ENCODE results near the gene R3HDM2. TPM values are rescaled to one million over a fixed set of nuclear protein-coding genes. Genes with fewer than 3 reads are reported as not detected.

R3HDM2 gene
- polyA plus RNA-seq, 1 donor from 2014 or later, result 11.1 TPM

GRCh38 chr12:57254506-57255280 is 176.2 kb downstream of the R3HDM2 start:
- Histone ChIP-seq H3K9ac (ENCODE audit: low read length) (no peak overlapping the region), H3K9me2 (ENCODE audit: insufficient read depth, low read length) (no peaks in the 10 kb centered on the region), H4K20me1 (ENCODE audit: insufficient read depth) (no peaks in the 10 kb centered on the region), H3K27ac (ENCODE audit: low read length) (no peak overlapping the region), H3F3A (ENCODE audit: insufficient read depth, low read length, poor library complexity, severe bottlenecking) (no peaks in the 10 kb centered on the region), H3K4me3 (ENCODE audit: low read length) (no peak overlapping the region), H3K36me3 (ENCODE audit: insufficient read depth, low read length) (peaks cover 7% of the 10 kb centered on the region), H3K79me2 (replicated peaks; ENCODE audit: insufficient read depth, low read length) (no peaks in the 10 kb centered on the region), H2AFZ (ENCODE audit: low read depth, low read length) (no peak overlapping the region), H3K4me2 (ENCODE audit: low read length) (no peak overlapping the region), H3K27me3 (ENCODE audit: insufficient read depth, low read depth, low read length) (no peaks in the 10 kb centered on the region), H3K9me3 (ENCODE audit: low read length) (no peaks in the 10 kb centered on the region)
- no peak for TF ChIP-seq TAF1 (IDR thresholded peaks at IDR 0.05; ENCODE audit: low read depth)
- no peak for TF ChIP-seq EP300 (conservative IDR thresholded peaks at IDR 0.05; ENCODE audit: poor library complexity, severe bottlenecking)
- TF ChIP-seq RAD21 (conservative IDR thresholded peaks at IDR 0.05), result no peak
- no peak for TF ChIP-seq POLR2AphosphoS5 (IDR thresholded peaks at IDR 0.05)
- no peak for TF ChIP-seq EZH2 (IDR thresholded peaks at IDR 0.05; ENCODE audit: borderline replicate concordance, insufficient read depth, low read length, poor library complexity, severe bottlenecking)
- TF ChIP-seq, protein P1, sequence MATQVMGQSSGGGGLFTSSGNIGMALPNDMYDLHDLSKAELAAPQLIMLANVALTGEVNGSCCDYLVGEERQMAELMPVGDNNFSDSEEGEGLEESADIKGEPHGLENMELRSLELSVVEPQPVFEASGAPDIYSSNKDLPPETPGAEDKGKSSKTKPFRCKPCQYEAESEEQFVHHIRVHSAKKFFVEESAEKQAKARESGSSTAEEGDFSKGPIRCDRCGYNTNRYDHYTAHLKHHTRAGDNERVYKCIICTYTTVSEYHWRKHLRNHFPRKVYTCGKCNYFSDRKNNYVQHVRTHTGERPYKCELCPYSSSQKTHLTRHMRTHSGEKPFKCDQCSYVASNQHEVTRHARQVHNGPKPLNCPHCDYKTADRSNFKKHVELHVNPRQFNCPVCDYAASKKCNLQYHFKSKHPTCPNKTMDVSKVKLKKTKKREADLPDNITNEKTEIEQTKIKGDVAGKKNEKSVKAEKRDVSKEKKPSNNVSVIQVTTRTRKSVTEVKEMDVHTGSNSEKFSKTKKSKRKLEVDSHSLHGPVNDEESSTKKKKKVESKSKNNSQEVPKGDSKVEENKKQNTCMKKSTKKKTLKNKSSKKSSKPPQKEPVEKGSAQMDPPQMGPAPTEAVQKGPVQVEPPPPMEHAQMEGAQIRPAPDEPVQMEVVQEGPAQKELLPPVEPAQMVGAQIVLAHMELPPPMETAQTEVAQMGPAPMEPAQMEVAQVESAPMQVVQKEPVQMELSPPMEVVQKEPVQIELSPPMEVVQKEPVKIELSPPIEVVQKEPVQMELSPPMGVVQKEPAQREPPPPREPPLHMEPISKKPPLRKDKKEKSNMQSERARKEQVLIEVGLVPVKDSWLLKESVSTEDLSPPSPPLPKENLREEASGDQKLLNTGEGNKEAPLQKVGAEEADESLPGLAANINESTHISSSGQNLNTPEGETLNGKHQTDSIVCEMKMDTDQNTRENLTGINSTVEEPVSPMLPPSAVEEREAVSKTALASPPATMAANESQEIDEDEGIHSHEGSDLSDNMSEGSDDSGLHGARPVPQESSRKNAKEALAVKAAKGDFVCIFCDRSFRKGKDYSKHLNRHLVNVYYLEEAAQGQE (IDR thresholded peaks at IDR 0.05; ENCODE audit: borderline replicate concordance), result no peak
- TF ChIP-seq SMC3 (conservative IDR thresholded peaks at IDR 0.05; ENCODE audit: poor library complexity), result no peak
- no peak for TF ChIP-seq CTCF (IDR thresholded peaks at IDR 0.05; ENCODE audit: poor library complexity, severe bottlenecking)
- no peak for TF ChIP-seq MXI1 (conservative IDR thresholded peaks at IDR 0.05; ENCODE audit: poor library complexity, severe bottlenecking)

- no peak within 1 kb of the TSS for H3K4me2 ChIP-seq (ENCODE audit: low read length)
- H3K79me2 ChIP-seq (replicated peaks; ENCODE audit: insufficient read depth, low read length), result no peaks in the 10 kb centered on the region
- H3K27me3 ChIP-seq (ENCODE audit: insufficient read depth, low read depth, low read length), result no peaks in the 10 kb centered on the region
- H4K20me1 ChIP-seq (ENCODE audit: insufficient read depth), result no peaks in the 10 kb centered on the region
- no peaks in the 10 kb centered on the region for H3K36me3 ChIP-seq (ENCODE audit: insufficient read depth, low read length)
- H3K9ac ChIP-seq (ENCODE audit: low read length), result no peak within 1 kb of the TSS
- H3K4me3 ChIP-seq (ENCODE audit: low read length), result no peak within 1 kb of the TSS
- TF ChIP-seq TAF1 (IDR thresholded peaks at IDR 0.05; ENCODE audit: low read depth) (no peak), EP300 (conservative IDR thresholded peaks at IDR 0.05; ENCODE audit: poor library complexity, severe bottlenecking) (no peak), SMC3 (conservative IDR thresholded peaks at IDR 0.05; ENCODE audit: poor library complexity) (no peak), EZH2 (IDR thresholded peaks at IDR 0.05; ENCODE audit: borderline replicate concordance, insufficient read depth, low read length, poor library complexity, severe bottlenecking) (no peak), MXI1 (conservative IDR thresholded peaks at IDR 0.05; ENCODE audit: poor library complexity, severe bottlenecking) (no peak)
- H3K9me3 ChIP-seq (ENCODE audit: low read length), result no peaks in the 10 kb centered on the region
- no peak within 1 kb of the TSS for H2AFZ ChIP-seq (ENCODE audit: low read depth, low read length)
- no peaks in the 10 kb centered on the region for H3K9me2 ChIP-seq (ENCODE audit: insufficient read depth, low read length)
- H3K27ac ChIP-seq (ENCODE audit: low read length), result no peak within 1 kb of the TSS
- H3F3A ChIP-seq (ENCODE audit: insufficient read depth, low read length, poor library complexity, severe bottlenecking), result no peaks in the 10 kb centered on the region
Measured at GRCh38 chr12:57250956-57251355, 179.9 kb downstream of the R3HDM2 start, which contains the start of gene STAC3. Gene STAC3, minus strand, starts transcription at chr12:57251187. Its CDS starts 1,551 bp downstream, at chr12:57249636.

Data from neural cell (in vitro differentiated cells).